Measurements from ENCODE around the gene EHD1. TPM values are rescaled to one million over a fixed set of nuclear protein-coding genes. Genes with fewer than 3 reads are reported as not detected.

EHD1 gene
- polyA plus RNA-seq, 3 donors = 30.3 to 212 (median 48.4) TPM

- no peaks in the 10 kb centered on the region for H3K9me3 ChIP-seq (replicated peaks in 1 of 2; ENCODE audit: control insufficient read depth in 1 of 2, insufficient read depth in 1 of 2, low read length in 2 of 2)
- H3K79me2 ChIP-seq (ENCODE audit: insufficient read depth, low read length) = no peaks in the 10 kb centered on the region
- no peak overlapping the region for H3K9ac ChIP-seq (ENCODE audit: insufficient read depth, low read length, poor library complexity, severe bottlenecking)
- H3K4me1 Mint-ChIP-seq = peaks cover 3% of the 10 kb centered on the region
- H3K36me3 ChIP-seq (replicated peaks in 1 of 2; ENCODE audit: control insufficient read depth in 1 of 2, insufficient read depth in 2 of 2, low read length in 2 of 2) = no peaks in the 10 kb centered on the region
- no peak overlapping the region for H3K4me3 ChIP-seq (replicated peaks in 1 of 3; ENCODE audit: low read depth in 2 of 3, low read length in 3 of 3)
- H3K27ac Mint-ChIP-seq = no peak overlapping the region
- peaks cover 0 to 2% (median 0%) of the 10 kb centered on the region in 7 donors for H3K9me3 Mint-ChIP-seq
- no peaks in the 10 kb centered on the region for H3K36me3 Mint-ChIP-seq
- no peak overlapping the region for H3K27ac ChIP-seq (ENCODE audit: low read depth in 1 of 2, low read length in 2 of 2)
- no peak overlapping the region for H3K4me3 Mint-ChIP-seq
- intact Hi-C loops (cut with micrococcal nuclease) = no loop called here
- no peaks in the 10 kb centered on the region for H3K4me1 ChIP-seq (ENCODE audit: control insufficient read depth in 1 of 2, insufficient read depth in 2 of 2, low read length in 2 of 2)
- no peak overlapping the region for H3K4me2 ChIP-seq (replicated peaks; ENCODE audit: extremely low read depth, low read length, poor library complexity, severe bottlenecking)
- H3K27me3 Mint-ChIP-seq (ENCODE audit: low read depth in 3 of 3) = peaks cover 0 to 2% (median 2%) of the 10 kb centered on the region in 3 donors
- WGBS (ENCODE audit: insufficient coverage) = 98% methylated on average over 47 of the region's 52 CpGs
- no peak for TF ChIP-seq CTCF (IDR thresholded peaks at IDR 0.05)
- no peaks in the 10 kb centered on the region for H3K27me3 ChIP-seq (ENCODE audit: control insufficient read depth in 2 of 2, insufficient read depth in 2 of 2, low read length in 2 of 2)
- H4K20me1 ChIP-seq (ENCODE audit: insufficient read depth, low read length) = no peaks in the 10 kb centered on the region
- H2AFZ ChIP-seq (ENCODE audit: insufficient read depth, low read depth, low read length, poor library complexity, severe bottlenecking) = no peak overlapping the region
- no peak for DNase-seq
Observed at GRCh38 chr11:64826578-64827450, 51.6 kb downstream of the EHD1 start.

GRCh38 chr11:64826062-64826461 is 52.4 kb downstream of the EHD1 start:
- Histone ChIP-seq H3K27ac (ENCODE audit: low read depth in 1 of 2, low read length in 2 of 2) (no peak overlapping the region), H3K9ac (ENCODE audit: insufficient read depth, low read length, poor library complexity, severe bottlenecking) (no peak overlapping the region), H3K4me1 (ENCODE audit: control insufficient read depth in 1 of 2, insufficient read depth in 2 of 2, low read length in 2 of 2) (no peaks in the 10 kb centered on the region), H3K79me2 (ENCODE audit: insufficient read depth, low read length) (no peaks in the 10 kb centered on the region), H3K36me3 (replicated peaks in 1 of 2; ENCODE audit: control insufficient read depth in 1 of 2, insufficient read depth in 2 of 2, low read length in 2 of 2) (no peaks in the 10 kb centered on the region), H3K4me2 (replicated peaks; ENCODE audit: extremely low read depth, low read length, poor library complexity, severe bottlenecking) (no peak overlapping the region), H3K4me3 (replicated peaks in 1 of 3; ENCODE audit: low read depth in 2 of 3, low read length in 3 of 3) (no peak overlapping the region), H2AFZ (ENCODE audit: insufficient read depth, low read depth, low read length, poor library complexity, severe bottlenecking) (no peak overlapping the region), H3K9me3 (replicated peaks in 1 of 2; ENCODE audit: control insufficient read depth in 1 of 2, insufficient read depth in 1 of 2, low read length in 2 of 2) (no peaks in the 10 kb centered on the region), H4K20me1 (ENCODE audit: insufficient read depth, low read length) (no peaks in the 10 kb centered on the region), H3K27me3 (ENCODE audit: control insufficient read depth in 2 of 2, insufficient read depth in 2 of 2, low read length in 2 of 2) (no peaks in the 10 kb centered on the region)
- intact Hi-C loops (cut with micrococcal nuclease) = no loop called here
- DNase-seq = no peak
- Mint-ChIP-seq H3K27me3 (ENCODE audit: low read depth in 3 of 3) (peaks cover 0 to 3% (median 2%) of the 10 kb centered on the region in 3 donors), H3K9me3 (peaks cover 0 to 2% (median 0%) of the 10 kb centered on the region in 7 donors), H3K4me1 (peaks cover 3% of the 10 kb centered on the region), H3K36me3 (no peaks in the 10 kb centered on the region), H3K27ac (no peak overlapping the region), H3K4me3 (no peak overlapping the region)
- TF ChIP-seq CTCF (IDR thresholded peaks at IDR 0.05) = no peak
- WGBS (ENCODE audit: insufficient coverage) = 91% methylated on average over 6 of the region's 7 CpGs

Measured in CD14-positive monocyte (primary cell).